Occipital lobe (tissue), 2 donors: ENCODE measurements around the gene ATP8A1. TPM values are rescaled to one million over a fixed set of nuclear protein-coding genes. Genes with fewer than 3 reads are reported as not detected.
"Not testable (repeated sequence)": the region's sequence is repeated elsewhere in the genome, so short reads cannot be mapped to it uniquely, and the experiment has no call there.

ENCODE experiments used
- DNase-seq: peaks from one replicate; lab custom pipeline; 2025; lab: John Stamatoyannopoulos, UW
- total RNA-seq: library from RNA; depleted of rRNA; stranded (reverse); fragments of >200 nt; gene quantifications from one replicate; pipeline ENCODE4 v1.2.3, GENCODE V29; 2014

The ATP8A1 gene
- total RNA-seq, 1 donor from 2014 or later = 239 TPM

- DNase-seq = no peak
Measured at GRCh38 chr4:42412251-42412650, 244.7 kb downstream of the ATP8A1 start.

- DNase-seq = no peak
Measured at GRCh38 chr4:42411803-42412202, 245.1 kb downstream of the ATP8A1 start.

GRCh38 chr4:42410446-42410845 lies 246.5 kb downstream of the ATP8A1 start:
- no peak for DNase-seq

- no peak for DNase-seq
Measured at GRCh38 chr4:42404001-42404400, 252.9 kb downstream of the ATP8A1 start.

- no peak for DNase-seq
Measured at GRCh38 chr4:42401171-42401570, 255.7 kb downstream of the ATP8A1 start.

GRCh38 chr4:42399393-42399792 lies 257.5 kb downstream of the ATP8A1 start:
- no peak for DNase-seq

GRCh38 chr4:42398871-42399331 lies 258.0 kb downstream of the ATP8A1 start:
- no peak for DNase-seq

- DNase-seq = no peak
Measured at GRCh38 chr4:42398171-42398870, 258.6 kb downstream of the ATP8A1 start.

- DNase-seq = no peak
Measured at GRCh38 chr4:42397635-42398170, 259.2 kb downstream of the ATP8A1 start.

- no peak for DNase-seq
Measured at GRCh38 chr4:42396752-42397634, 259.9 kb downstream of the ATP8A1 start, which contains the start of gene SHISA3. TSS of gene SHISA3 (plus strand) at chr4:42397488. CDS start at chr4:42398057, 569 bp downstream.

- DNase-seq = no peak
Measured at GRCh38 chr4:42396361-42396751, 260.5 kb downstream of the ATP8A1 start.

GRCh38 chr4:42395595-42395994 lies 261.3 kb downstream of the ATP8A1 start:
- no peak for DNase-seq

GRCh38 chr4:42392436-42392835 lies 264.5 kb downstream of the ATP8A1 start:
- DNase-seq = no peak

- no peak for DNase-seq
Measured at GRCh38 chr4:42391981-42392380, 264.9 kb downstream of the ATP8A1 start.

- DNase-seq = no peak
Measured at GRCh38 chr4:42391355-42391664, 265.6 kb downstream of the ATP8A1 start.

GRCh38 chr4:42390622-42391354 lies 266.1 kb downstream of the ATP8A1 start:
- no peak for DNase-seq

- DNase-seq = no peak
Measured at GRCh38 chr4:42385516-42385915, 271.4 kb downstream of the ATP8A1 start.

GRCh38 chr4:42381666-42382065 lies 275.2 kb downstream of the ATP8A1 start:
- DNase-seq = no peak

GRCh38 chr4:42377497-42377896 lies 279.4 kb downstream of the ATP8A1 start:
- no peak for DNase-seq

- not testable (repeated sequence) for DNase-seq
Measured at GRCh38 chr4:42372303-42372702, 284.6 kb downstream of the ATP8A1 start.
